ENCODE measurements around the gene MAP3K7.

Gene MAP3K7

GRCh38 chr6:90530882-90531281 lies 56.0 kb downstream of the MAP3K7 start:
- no peak for DNase-seq (ENCODE audit: low spot score)

GRCh38 chr6:90525421-90525820 lies 61.5 kb downstream of the MAP3K7 start:
- no peak for DNase-seq (ENCODE audit: low spot score)

GRCh38 chr6:90523779-90524310 lies 63.0 kb downstream of the MAP3K7 start:
- DNase-seq (ENCODE audit: low spot score), result no peak

- DNase-seq (ENCODE audit: low spot score), result no peak
Observed at GRCh38 chr6:90521955-90522354, 64.9 kb downstream of the MAP3K7 start.

GRCh38 chr6:90516074-90516660 lies 70.7 kb downstream of the MAP3K7 start:
- DNase-seq (ENCODE audit: low spot score), result no peak

GRCh38 chr6:90514496-90514895 lies 72.4 kb downstream of the MAP3K7 start:
- DNase-seq (ENCODE audit: low spot score), result no peak

GRCh38 chr6:90508753-90509152 lies 78.1 kb downstream of the MAP3K7 start:
- DNase-seq (ENCODE audit: low spot score), result no peak

GRCh38 chr6:90502866-90503407 lies 83.9 kb downstream of the MAP3K7 start:
- no peak for DNase-seq (ENCODE audit: low spot score)

- no peak for DNase-seq (ENCODE audit: low spot score)
Observed at GRCh38 chr6:90502381-90502780, 84.5 kb downstream of the MAP3K7 start.

- DNase-seq (ENCODE audit: low spot score), result no peak
Observed at GRCh38 chr6:90500458-90500857, 86.4 kb downstream of the MAP3K7 start.

- DNase-seq (ENCODE audit: low spot score), result no peak
Observed at GRCh38 chr6:90497411-90497810, 89.5 kb downstream of the MAP3K7 start.

GRCh38 chr6:90496258-90497016 lies 90.4 kb downstream of the MAP3K7 start:
- peak; percentile 41 for DNase-seq (ENCODE audit: low spot score)

GRCh38 chr6:90495216-90495817 lies 91.6 kb downstream of the MAP3K7 start:
- no peak for DNase-seq (ENCODE audit: low spot score)

- peak; percentile 50 for DNase-seq (ENCODE audit: low spot score)
Observed at GRCh38 chr6:90494067-90494780, 92.6 kb downstream of the MAP3K7 start.

GRCh38 chr6:90493332-90493731 lies 93.5 kb downstream of the MAP3K7 start:
- DNase-seq (ENCODE audit: low spot score), result no peak

- no peak for DNase-seq (ENCODE audit: low spot score)
Observed at GRCh38 chr6:90492798-90493197, 94.1 kb downstream of the MAP3K7 start.

GRCh38 chr6:90492369-90492768 lies 94.5 kb downstream of the MAP3K7 start:
- DNase-seq (ENCODE audit: low spot score), result no peak

GRCh38 chr6:90490030-90490716 lies 96.7 kb downstream of the MAP3K7 start:
- DNase-seq (ENCODE audit: low spot score), result peak; percentile 39

- DNase-seq (ENCODE audit: low spot score), result no peak
Observed at GRCh38 chr6:90488816-90489215, 98.1 kb downstream of the MAP3K7 start.

GRCh38 chr6:90485635-90486277 lies 101.1 kb downstream of the MAP3K7 start:
- no peak for DNase-seq (ENCODE audit: low spot score)

GRCh38 chr6:90484903-90485302 lies 102.0 kb downstream of the MAP3K7 start:
- DNase-seq (ENCODE audit: low spot score), result peak; percentile 40
